ENCODE measurements around the gene NSG2. TPM values are rescaled to one million over a fixed set of nuclear protein-coding genes. Genes with fewer than 3 reads are reported as not detected.

NSG2 gene
- total RNA-seq, 6 experiments from 2014 or later, result 0.13 TPM; not detected in 5

GRCh38 chr5:174090129-174090528 is 44.6 kb downstream of the NSG2 start:
- DNase-seq (no peak), ATAC-seq (no peak)
- Histone ChIP-seq H3K9me3 (no peaks in the 10 kb centered on the region), H3K36me3 (no peaks in the 10 kb centered on the region), H3K27ac (no peak overlapping the region), H3K4me1 (no peaks in the 10 kb centered on the region), H3K4me3 (no peak overlapping the region), H3K27me3 (no peaks in the 10 kb centered on the region)
- intact Hi-C loops (cut with DNase I), result no loop called here
- WGBS (ENCODE audit: insufficient coverage, low coverage, low lambda C conversion rate, missing lambda C conversion rate), result 66% methylated on average over 8 of the region's 10 CpGs
- TF ChIP-seq, protein P1, sequence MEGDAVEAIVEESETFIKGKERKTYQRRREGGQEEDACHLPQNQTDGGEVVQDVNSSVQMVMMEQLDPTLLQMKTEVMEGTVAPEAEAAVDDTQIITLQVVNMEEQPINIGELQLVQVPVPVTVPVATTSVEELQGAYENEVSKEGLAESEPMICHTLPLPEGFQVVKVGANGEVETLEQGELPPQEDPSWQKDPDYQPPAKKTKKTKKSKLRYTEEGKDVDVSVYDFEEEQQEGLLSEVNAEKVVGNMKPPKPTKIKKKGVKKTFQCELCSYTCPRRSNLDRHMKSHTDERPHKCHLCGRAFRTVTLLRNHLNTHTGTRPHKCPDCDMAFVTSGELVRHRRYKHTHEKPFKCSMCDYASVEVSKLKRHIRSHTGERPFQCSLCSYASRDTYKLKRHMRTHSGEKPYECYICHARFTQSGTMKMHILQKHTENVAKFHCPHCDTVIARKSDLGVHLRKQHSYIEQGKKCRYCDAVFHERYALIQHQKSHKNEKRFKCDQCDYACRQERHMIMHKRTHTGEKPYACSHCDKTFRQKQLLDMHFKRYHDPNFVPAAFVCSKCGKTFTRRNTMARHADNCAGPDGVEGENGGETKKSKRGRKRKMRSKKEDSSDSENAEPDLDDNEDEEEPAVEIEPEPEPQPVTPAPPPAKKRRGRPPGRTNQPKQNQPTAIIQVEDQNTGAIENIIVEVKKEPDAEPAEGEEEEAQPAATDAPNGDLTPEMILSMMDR (IDR thresholded peaks at IDR 0.05), result no peak
- TF ChIP-seq POLR2A (IDR thresholded peaks at IDR 0.05), result no peak

GRCh38 chr5:174093123-174093522 is 47.6 kb downstream of the NSG2 start:
- TF ChIP-seq, protein P1 (IDR thresholded peaks at IDR 0.05), result no peak
- no peak for TF ChIP-seq POLR2A (IDR thresholded peaks at IDR 0.05)
- WGBS (ENCODE audit: insufficient coverage, low coverage, low lambda C conversion rate, missing lambda C conversion rate), result 63% methylated on average over 2 of the region's 5 CpGs
- DNase-seq, result no peak

DNA sequence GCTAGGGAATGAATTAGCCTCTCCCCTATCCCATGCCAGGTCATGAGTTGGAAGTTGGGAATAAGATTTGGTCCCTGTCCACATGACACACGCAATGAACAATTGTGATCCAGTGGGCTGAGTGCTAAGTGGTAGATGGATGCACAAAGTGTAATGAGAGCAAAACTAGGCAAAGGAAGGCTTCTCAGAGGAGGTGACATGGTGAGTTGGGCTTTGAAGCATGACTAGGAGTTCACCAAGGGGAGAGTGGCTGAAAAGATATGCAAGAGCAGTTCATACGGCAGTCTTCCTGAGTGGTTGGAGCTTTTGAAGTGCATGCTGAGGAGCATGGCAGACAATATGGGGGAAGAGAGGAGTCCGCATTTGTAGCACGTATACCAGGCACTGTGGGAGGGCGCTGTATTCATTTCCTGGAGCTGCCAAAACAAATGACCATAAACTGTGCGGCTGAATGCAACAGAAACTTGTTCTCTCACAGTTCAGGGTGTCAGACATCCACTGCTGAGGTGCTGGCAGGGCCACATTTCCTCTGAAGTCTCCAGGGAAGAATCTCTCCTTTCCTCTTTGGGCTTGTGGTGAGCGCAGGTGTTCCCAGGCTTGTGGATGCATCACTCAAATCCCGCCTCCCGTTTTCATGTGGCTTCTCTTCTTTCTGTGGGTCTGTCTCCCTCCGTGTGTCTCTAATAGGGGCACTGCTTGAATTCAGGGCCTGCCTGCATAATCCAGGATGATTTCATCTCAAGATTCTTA is 49.5 kb downstream of the NSG2 start:
- Histone ChIP-seq H3K27me3 (no peaks in the 10 kb centered on the region), H3K36me3 (no peaks in the 10 kb centered on the region), H3K4me3 (no peak overlapping the region), H3K27ac (no peak overlapping the region), H3K4me1 (no peaks in the 10 kb centered on the region), H3K9me3 (no peaks in the 10 kb centered on the region)
- no peak for ATAC-seq
- TF ChIP-seq, protein P1 (IDR thresholded peaks at IDR 0.05), result no peak
- TF ChIP-seq POLR2A (IDR thresholded peaks at IDR 0.05), result no peak
- intact Hi-C loops (cut with DNase I), result no loop called here
- DNase-seq, result no peak
- WGBS (ENCODE audit: insufficient coverage, low coverage, low lambda C conversion rate, missing lambda C conversion rate), result 74% methylated on average over 7 of the region's 10 CpGs

More at GRCh38 chr5:174093123-174093522, 47.6 kb downstream of the NSG2 start:
- ATAC-seq, result no peak
- H3K27me3 ChIP-seq, result no peaks in the 10 kb centered on the region
- H3K4me3 ChIP-seq, result no peak overlapping the region
- intact Hi-C loops (cut with DNase I), result no loop called here
- H3K27ac ChIP-seq, result no peak overlapping the region
- no peaks in the 10 kb centered on the region for H3K9me3 ChIP-seq
- H3K36me3 ChIP-seq, result no peaks in the 10 kb centered on the region
- no peaks in the 10 kb centered on the region for H3K4me1 ChIP-seq

GRCh38 chr5:174096619-174097018 is 51.1 kb downstream of the NSG2 start:
- WGBS (ENCODE audit: insufficient coverage, low coverage, low lambda C conversion rate, missing lambda C conversion rate), result 65% methylated on average over 5 of the region's 6 CpGs
- ATAC-seq, result no peak
- intact Hi-C loops (cut with DNase I), result no loop called here

More at GRCh38 chr5:174096619-174097018, 51.1 kb downstream of the NSG2 start:
- no peak for TF ChIP-seq POLR2A (IDR thresholded peaks at IDR 0.05)
- TF ChIP-seq, protein P1 (IDR thresholded peaks at IDR 0.05), result no peak
- Histone ChIP-seq H3K27ac (no peak overlapping the region), H3K4me1 (no peaks in the 10 kb centered on the region), H3K36me3 (no peaks in the 10 kb centered on the region), H3K27me3 (no peaks in the 10 kb centered on the region), H3K9me3 (no peaks in the 10 kb centered on the region), H3K4me3 (no peak overlapping the region)
- DNase-seq, result no peak
